Measurements from ENCODE around the gene IVD.

DNA sequence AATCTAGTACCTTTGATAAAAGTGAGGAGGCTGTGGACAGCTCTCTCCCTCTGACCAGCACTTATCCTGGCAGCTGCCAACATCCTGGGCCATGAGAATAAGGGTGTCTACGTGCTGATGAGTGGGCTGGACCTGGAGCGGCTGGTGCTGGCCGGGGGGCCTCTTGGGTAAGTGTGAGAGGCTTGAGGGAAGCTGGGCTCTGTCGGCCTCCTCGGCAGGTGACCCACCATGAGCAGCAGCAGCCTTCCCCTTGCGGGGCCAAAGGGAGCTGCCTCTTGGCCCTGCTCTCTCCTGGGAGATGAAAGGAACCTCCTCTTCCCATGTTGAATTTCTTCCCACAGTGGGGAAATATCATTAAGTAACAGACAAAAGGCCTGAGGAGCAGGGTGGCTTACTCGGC is 9.2 kb downstream of the IVD start:
- no peak for TF ChIP-seq BACH1 (IDR thresholded peaks at IDR 0.05; ENCODE audit: low read length)
- TF ChIP-seq, protein P1, sequence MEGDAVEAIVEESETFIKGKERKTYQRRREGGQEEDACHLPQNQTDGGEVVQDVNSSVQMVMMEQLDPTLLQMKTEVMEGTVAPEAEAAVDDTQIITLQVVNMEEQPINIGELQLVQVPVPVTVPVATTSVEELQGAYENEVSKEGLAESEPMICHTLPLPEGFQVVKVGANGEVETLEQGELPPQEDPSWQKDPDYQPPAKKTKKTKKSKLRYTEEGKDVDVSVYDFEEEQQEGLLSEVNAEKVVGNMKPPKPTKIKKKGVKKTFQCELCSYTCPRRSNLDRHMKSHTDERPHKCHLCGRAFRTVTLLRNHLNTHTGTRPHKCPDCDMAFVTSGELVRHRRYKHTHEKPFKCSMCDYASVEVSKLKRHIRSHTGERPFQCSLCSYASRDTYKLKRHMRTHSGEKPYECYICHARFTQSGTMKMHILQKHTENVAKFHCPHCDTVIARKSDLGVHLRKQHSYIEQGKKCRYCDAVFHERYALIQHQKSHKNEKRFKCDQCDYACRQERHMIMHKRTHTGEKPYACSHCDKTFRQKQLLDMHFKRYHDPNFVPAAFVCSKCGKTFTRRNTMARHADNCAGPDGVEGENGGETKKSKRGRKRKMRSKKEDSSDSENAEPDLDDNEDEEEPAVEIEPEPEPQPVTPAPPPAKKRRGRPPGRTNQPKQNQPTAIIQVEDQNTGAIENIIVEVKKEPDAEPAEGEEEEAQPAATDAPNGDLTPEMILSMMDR (IDR thresholded peaks at IDR 0.05; ENCODE audit: control extremely low read depth in 1 of 3, insufficient read depth in 1 of 3, low read depth in 1 of 3, low read length in 3 of 3): no peak
